ENCODE results near the gene RPUSD1. TPM values are rescaled to one million over a fixed set of nuclear protein-coding genes. Genes with fewer than 3 reads are reported as not detected.
"Not testable (repeated sequence)": the region's sequence is repeated elsewhere in the genome, so short reads cannot be mapped to it uniquely, and the experiment has no call there.

Gene RPUSD1
- polyA plus RNA-seq, 4 donors, result 8.5 to 16.5 (median 10.5) TPM

- not testable (repeated sequence) for DNase-seq (ENCODE audit: low read depth in 4 of 4, low spot score in 3 of 4)
These were observed 34.0 kb downstream of the RPUSD1 start for GRCh38 chr16:754121-754607.

- DNase-seq (ENCODE audit: low read depth in 4 of 4, low spot score in 3 of 4), result no peak
These were observed 36.2 kb downstream of the RPUSD1 start for GRCh38 chr16:752007-752312.

- no peak for DNase-seq (ENCODE audit: low read depth in 4 of 4, low spot score in 3 of 4)
These were observed 36.8 kb downstream of the RPUSD1 start for GRCh38 chr16:751152-752006.

- DNase-seq (ENCODE audit: low read depth in 4 of 4, low spot score in 3 of 4), result no peak
These were observed 37.7 kb downstream of the RPUSD1 start for GRCh38 chr16:750485-750884.

- DNase-seq (ENCODE audit: low read depth in 4 of 4, low spot score in 3 of 4), result no peak
These were observed 39.2 kb downstream of the RPUSD1 start for GRCh38 chr16:749010-749409.

GRCh38 chr16:747978-748746, 40.0 kb downstream of the RPUSD1 start:
- no peak for DNase-seq (ENCODE audit: low read depth in 4 of 4, low spot score in 3 of 4)

GRCh38 chr16:746637-747036, 41.5 kb downstream of the RPUSD1 start:
- DNase-seq (ENCODE audit: low read depth in 4 of 4, low spot score in 3 of 4), result no peak

GRCh38 chr16:745739-746138, 42.4 kb downstream of the RPUSD1 start:
- no peak for DNase-seq (ENCODE audit: low read depth in 4 of 4, low spot score in 3 of 4)

GRCh38 chr16:743794-744500, 44.2 kb downstream of the RPUSD1 start:
- no peak for DNase-seq (ENCODE audit: low read depth in 4 of 4, low spot score in 3 of 4)

- not testable (repeated sequence) for DNase-seq (ENCODE audit: low read depth in 4 of 4, low spot score in 3 of 4)
These were observed 45.3 kb downstream of the RPUSD1 start for GRCh38 chr16:742894-743293.

- no peak for DNase-seq (ENCODE audit: low read depth in 4 of 4, low spot score in 3 of 4)
These were observed 46.1 kb downstream of the RPUSD1 start for GRCh38 chr16:741986-742629.

GRCh38 chr16:740764-741505, 47.2 kb downstream of the RPUSD1 start, which contains the start of gene CIAO3:
Gene CIAO3 (minus strand): TSS chr16:740997. CDS start chr16:740985, 12 bp downstream.
- peak in 3 of 4 donors; percentile 64 to 75 (median 75) for DNase-seq (ENCODE audit: low read depth in 4 of 4, low spot score in 3 of 4)

GRCh38 chr16:740459-740763, 47.8 kb downstream of the RPUSD1 start:
- DNase-seq (ENCODE audit: low read depth in 4 of 4, low spot score in 3 of 4), result no peak

GRCh38 chr16:739560-740458, 48.4 kb downstream of the RPUSD1 start:
- DNase-seq (ENCODE audit: low read depth in 4 of 4, low spot score in 3 of 4), result no peak

GRCh38 chr16:736936-737481, 51.2 kb downstream of the RPUSD1 start:
- DNase-seq (ENCODE audit: low read depth in 4 of 4, low spot score in 3 of 4), result no peak

GRCh38 chr16:735982-736453, 52.2 kb downstream of the RPUSD1 start:
- no peak for DNase-seq (ENCODE audit: low read depth in 4 of 4, low spot score in 3 of 4)

GRCh38 chr16:734981-735881, 53.0 kb downstream of the RPUSD1 start:
- DNase-seq (ENCODE audit: low read depth in 4 of 4, low spot score in 3 of 4), result no peak
